GM19324 (cell line): ENCODE measurements around the gene RABGAP1.

Source experiments
- ATAC-seq: cut with Tn5 transposase; IDR thresholded peaks from one replicate; pipeline ENCODE4 v1.9.1; 2021; ENCODE audit warnings: mild to moderate bottlenecking, moderate library complexity; ENCODE audit not compliant: unreplicated experiment, low FRiP score

RABGAP1 gene

DNA sequence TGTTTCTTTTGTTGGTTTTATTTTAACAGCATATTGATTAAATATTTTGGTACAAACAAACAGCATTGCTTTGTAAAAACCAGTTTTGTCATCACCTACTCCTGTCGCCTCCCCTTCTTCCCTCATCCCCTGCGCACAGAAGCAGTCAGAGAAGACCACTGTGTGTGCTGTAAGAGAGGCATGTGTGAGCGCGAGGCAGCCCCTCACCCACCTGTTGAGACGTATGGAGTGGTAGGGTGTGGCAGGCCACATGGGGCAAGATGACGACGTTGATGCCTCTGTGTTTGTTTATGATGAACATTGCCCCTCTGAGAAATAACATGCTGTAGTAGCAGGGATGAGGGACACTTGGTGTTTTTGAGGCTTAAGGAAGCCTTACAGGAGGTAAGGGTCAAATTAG lies 164.0 kb downstream of the RABGAP1 start:
- ATAC-seq: no peak

- no peak for ATAC-seq
Measured at GRCh38 chr9:123105490-123105889, 164.7 kb downstream of the RABGAP1 start.

DNA sequence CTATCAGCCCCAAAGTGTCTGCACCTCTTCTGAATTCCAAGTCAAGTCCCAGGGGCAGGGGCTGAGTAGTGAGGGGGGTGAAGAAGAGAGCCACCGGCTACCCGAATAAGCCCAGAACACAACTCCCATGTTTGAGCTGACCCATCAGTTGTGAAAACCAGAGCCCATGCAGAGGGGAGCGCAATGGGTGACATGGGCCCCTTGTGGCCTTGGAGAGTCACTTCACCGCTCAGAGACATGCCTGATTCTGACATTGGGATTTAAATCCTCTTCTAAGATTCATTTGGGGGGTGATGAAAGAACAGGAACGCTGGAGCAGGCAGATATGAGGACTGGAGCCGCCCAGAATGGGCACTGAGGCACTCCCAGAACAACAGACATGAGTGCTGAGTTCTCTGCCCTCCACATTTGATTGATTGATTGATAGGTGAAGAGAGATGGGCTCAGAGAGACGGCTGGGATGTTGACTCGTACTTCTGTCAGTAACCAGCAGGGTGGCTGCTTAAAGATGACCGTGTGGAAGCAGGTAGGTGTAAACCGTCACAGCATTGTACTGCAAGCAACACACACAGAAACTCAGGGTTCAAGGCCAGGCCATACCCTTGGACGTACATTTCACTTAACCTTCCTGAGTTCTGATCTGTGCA lies 166.9 kb downstream of the RABGAP1 start:
- ATAC-seq: no peak

DNA sequence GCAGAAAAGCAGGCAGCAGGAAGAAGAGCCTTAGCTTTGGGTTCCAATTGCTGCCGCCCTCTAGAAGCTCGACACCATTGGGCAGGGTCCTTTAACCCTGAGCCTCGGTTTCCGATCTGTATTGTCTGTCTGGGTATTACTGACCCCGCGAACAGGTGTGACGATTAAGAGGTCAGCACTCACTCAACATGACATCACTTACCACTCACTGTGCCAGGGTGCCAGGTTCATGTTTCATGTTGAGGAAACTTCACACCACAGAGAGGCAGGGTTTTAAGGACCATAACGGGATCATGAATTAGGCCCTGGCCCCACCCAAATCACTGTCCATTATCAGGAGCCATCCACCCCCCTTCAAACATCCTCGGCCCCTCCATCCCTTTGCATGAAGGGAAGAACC lies 168.2 kb downstream of the RABGAP1 start:
- no peak for ATAC-seq

- no peak for ATAC-seq
Measured at GRCh38 chr9:123109540-123110279, 168.9 kb downstream of the RABGAP1 start.

DNA sequence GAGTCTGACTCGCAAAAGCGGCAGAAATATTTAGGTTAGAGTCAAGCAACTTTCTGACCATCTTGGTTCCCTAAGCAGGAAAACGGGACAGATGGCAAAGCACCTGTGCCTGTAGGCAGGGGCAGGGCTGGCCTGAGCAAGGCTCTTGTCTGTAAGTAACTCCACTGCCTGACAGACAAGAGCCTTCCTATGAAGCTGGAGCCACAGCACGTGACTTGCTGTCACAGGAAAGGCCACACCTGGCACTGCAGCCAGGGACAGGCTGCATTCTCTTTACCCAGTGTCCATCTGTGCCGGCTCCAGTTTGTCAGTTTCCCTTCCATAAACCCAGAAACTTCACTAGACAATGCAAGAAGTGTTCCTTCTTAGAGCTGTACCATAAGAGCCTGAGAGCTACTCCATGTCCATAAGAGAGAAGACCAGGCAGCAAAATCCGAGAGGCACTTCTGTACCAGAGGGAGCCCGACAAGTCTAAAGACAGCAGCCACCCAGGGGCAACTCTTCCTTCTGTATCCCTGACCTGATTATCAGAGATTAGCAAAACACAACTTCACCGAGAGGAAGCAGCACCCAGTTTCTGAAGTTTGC lies 170.7 kb downstream of the RABGAP1 start:
- no peak for ATAC-seq

DNA sequence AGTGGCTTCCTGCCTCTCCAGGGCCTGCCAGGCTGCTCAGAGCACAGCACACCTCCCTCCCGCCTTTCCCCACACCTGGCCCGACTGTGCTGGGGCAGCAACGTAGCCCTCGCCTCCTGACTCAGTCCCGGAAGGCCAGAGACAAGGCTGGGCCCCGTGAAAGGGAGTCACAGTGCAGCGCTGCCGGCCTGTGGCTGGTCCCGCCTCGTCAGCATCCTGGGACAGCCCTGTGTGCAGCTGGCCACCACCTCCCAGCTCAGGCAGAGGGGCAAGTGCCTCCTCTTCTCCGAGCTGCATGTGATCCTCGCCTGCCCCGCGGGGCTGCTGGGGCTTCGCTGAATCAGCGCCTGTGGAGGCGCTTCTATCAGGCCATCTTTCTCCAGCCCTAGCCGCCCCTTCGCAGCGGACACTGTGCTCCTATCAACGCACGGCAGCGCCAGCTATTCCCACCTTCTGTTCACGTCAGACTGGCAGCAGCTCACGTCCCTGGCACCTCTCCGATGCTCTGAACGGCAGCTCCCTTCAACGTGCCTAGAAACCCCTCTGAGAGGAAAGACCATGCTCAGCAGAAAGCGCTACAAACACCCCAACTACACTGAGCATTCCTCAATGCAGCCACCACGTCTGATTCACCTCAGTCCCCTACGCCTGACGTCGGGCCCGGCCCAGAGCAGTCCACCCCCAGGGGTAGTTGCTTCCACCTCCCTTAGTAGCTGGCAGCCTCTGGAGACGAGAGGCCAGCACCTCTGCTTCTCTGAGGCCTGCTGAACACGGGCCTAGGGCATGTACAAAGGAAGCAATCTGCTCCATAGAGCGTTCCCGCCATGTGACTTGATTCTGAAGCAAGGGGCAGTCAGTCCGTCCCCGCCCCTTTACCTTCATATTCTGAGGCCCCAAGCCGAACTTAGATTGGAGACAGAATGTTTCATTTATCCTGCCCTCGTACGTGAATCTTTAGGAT lies 171.5 kb downstream of the RABGAP1 start:
- no peak for ATAC-seq

GRCh38 chr9:123113185-123113584 lies 172.4 kb downstream of the RABGAP1 start:
- no peak for ATAC-seq

GRCh38 chr9:123115146-123115913 lies 174.5 kb downstream of the RABGAP1 start:
- no peak for ATAC-seq

DNA sequence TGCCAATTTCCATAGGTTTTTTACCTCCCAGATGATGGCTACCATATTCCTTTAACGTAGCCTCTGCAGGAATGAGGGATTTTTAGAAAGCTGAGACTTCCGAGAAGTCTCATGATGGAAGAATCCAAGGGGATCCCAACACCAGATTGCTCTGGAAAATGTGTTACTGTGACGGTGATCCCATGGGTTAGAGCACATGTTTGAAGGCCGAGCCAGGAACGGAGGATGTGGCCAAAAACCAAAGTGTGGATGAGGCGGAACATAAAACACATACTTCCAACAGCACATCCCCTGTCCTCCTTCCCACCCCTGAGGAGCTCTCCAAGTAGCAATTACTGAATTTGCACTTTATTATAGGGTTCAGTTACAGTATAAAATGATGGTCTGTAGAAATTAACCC lies 175.2 kb downstream of the RABGAP1 start:
- no peak for ATAC-seq

- no peak for ATAC-seq
Measured at GRCh38 chr9:123119566-123119965, 178.7 kb downstream of the RABGAP1 start.

- ATAC-seq: no peak
Measured at GRCh38 chr9:123120131-123120530, 179.3 kb downstream of the RABGAP1 start.

- ATAC-seq: no peak
Measured at GRCh38 chr9:123120953-123121352, 180.1 kb downstream of the RABGAP1 start.

GRCh38 chr9:123121457-123121856 lies 180.6 kb downstream of the RABGAP1 start:
- no peak for ATAC-seq

- ATAC-seq: no peak
Measured at GRCh38 chr9:123127512-123128075, 186.8 kb downstream of the RABGAP1 start.

GRCh38 chr9:123128591-123128990 lies 187.8 kb downstream of the RABGAP1 start:
- no peak for ATAC-seq

GRCh38 chr9:123129423-123129822 lies 188.6 kb downstream of the RABGAP1 start:
- ATAC-seq: no peak

DNA sequence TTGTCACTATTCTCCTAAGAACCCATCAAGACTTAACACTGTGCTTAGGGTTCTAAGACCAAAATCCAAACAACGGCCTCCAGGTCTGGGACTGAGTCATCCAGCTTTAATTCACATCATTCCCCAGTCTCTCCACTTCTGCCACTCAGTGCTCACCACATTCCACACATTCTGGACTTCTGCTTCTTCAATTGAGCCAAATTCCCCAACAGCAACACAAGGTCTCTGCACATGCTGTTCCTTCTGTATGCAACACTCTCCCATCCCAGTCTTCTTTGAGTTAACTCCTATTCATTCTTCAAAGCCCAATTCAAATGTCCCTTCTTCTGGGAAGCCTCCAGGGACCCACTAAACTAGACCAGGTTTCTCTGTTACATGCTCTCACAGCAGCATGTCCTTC lies 190.4 kb downstream of the RABGAP1 start:
- ATAC-seq: no peak

DNA sequence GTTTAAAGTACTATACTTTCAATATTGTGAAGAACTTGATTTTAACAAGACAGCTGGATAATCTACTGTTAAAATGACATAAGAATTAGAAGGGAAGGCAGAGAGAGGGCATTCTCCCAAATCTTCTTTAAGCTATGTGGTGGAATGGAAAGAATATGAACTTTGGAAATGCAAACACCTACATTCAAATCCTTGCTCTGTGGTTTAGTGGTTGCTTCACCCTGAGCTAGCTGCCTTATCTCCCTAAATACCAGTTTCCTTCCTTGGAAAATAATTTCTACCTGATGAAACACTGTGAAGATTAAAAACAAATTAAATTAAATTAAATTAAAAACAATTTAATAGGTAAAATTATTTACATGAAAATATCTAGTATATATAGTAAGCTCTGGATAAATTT lies 191.2 kb downstream of the RABGAP1 start:
- ATAC-seq: no peak

DNA sequence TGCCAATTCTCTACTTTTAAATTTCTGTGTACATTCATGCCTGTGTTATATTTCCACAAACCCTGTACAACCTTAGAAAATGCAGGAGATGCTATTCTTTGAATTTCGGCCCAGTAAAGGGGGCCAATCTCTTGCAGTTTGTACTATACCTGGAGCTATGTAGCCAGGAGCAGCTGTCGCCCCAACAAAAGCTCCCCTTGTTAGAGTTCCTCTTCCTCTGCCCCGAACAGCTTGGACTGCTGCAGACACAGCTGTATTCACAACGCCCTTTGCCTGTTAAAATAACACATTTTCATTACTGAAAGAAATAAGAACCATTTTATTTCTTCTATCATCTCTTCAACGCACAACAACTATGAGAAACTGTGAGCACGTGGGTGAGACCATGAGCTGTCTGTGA lies 191.9 kb downstream of the RABGAP1 start:
- ATAC-seq: no peak
